ENCODE results near the gene POP4. TPM values are rescaled to one million over a fixed set of nuclear protein-coding genes. Genes with fewer than 3 reads are reported as not detected.

POP4 gene
- total and polyA plus RNA-seq, 10 of the 15 experiments (the other 5 are each of a cell fraction or from before 2014, with no cell fraction given) = 52.1 to 231 (median 118) TPM

GRCh38 chr19:29662604-29663404 is 56.7 kb downstream of the POP4 start:
- ChIA-PET RAD21 (ENCODE audit: unreplicated experiment) (interaction anchor here (1.0 kb wide), 1 partner anchor 54 kb away, joined by 3 read pairs; no protein-coding TSS in a partner anchor), SMC1A (ENCODE audit: uncharacterized antibody, unreplicated experiment) (interaction anchor here (1.0 to 2.0 kb wide), 3 partner anchors 11 to 54 kb away, joined by 3 to 4 read pairs (median 3); no protein-coding TSS in a partner anchor), CTCF (interaction anchor here (1.0 to 2.9 kb wide), 3 partner anchors 10 to 53 kb away, joined by 3 to 9 read pairs (median 8); no protein-coding TSS in a partner anchor), POLR2A (interaction anchor here (1.1 kb wide), 1 partner anchor 52 kb away, joined by 3 read pairs; no protein-coding TSS in a partner anchor)
- H3K9ac ChIP-seq (ENCODE audit: control insufficient read depth, insufficient read depth, low read length) = no peak overlapping the region
- no peaks in the 10 kb centered on the region for H4K20me1 ChIP-seq (ENCODE audit: control insufficient read depth, insufficient read depth)
- in situ Hi-C loops (cut with MboI) (loop anchor here (10.0 kb wide), 1 partner anchor 48 kb away; no protein-coding TSS in a partner anchor), intact Hi-C loops (cut with micrococcal nuclease; ENCODE audit: unreplicated experiment) (no loop called here)
- BruUV-seq (replicated peaks) = no TSS peak
- TF ChIP-seq ZNF207 (IDR thresholded peaks at IDR 0.05; ENCODE audit: borderline replicate concordance) = no peak
- TF ChIP-seq NFYA (IDR thresholded peaks at IDR 0.05; ENCODE audit: borderline replicate concordance, low read depth, low read length) = no peak
- no peak for TF ChIP-seq PAX8 (IDR thresholded peaks at IDR 0.05)
- TF ChIP-seq HDAC2 (IDR thresholded peaks at IDR 0.05) = no peak
- no peak for TF ChIP-seq RUNX3 (IDR thresholded peaks at IDR 0.05; ENCODE audit: low read length)
- no peak for TF ChIP-seq LARP7 (IDR thresholded peaks at IDR 0.05)
- no peak for TF ChIP-seq CBX5 (IDR thresholded peaks at IDR 0.05; ENCODE audit: low read depth)
- no peak for TF ChIP-seq FOS (IDR thresholded peaks at IDR 0.05; ENCODE audit: borderline replicate concordance, extremely low read depth, insufficient read length)
- TF ChIP-seq REST (IDR thresholded peaks at IDR 0.05; ENCODE audit: low read depth, low read length) = no peak
- no peaks in the 10 kb centered on the region; a peak in 1 of 4 replicates for H3K36me3 ChIP-seq (ENCODE audit: control insufficient read depth in 2 of 2, insufficient read depth in 2 of 2, low read length in 1 of 2)
- H3K4me2 ChIP-seq (ENCODE audit: control insufficient read depth, insufficient read depth) = no peak overlapping the region
- no peak overlapping the region for H3K27ac ChIP-seq (ENCODE audit: control insufficient read depth, insufficient read depth)
- H3K9me3 ChIP-seq (replicated peaks; ENCODE audit: control insufficient read depth, insufficient read depth, low read length) = no peaks in the 10 kb centered on the region
- WGBS (ENCODE audit: insufficient coverage, insufficient replicate concordance, low lambda C conversion rate, missing lambda C conversion rate) = 66% methylated on average over 17 of the region's 17 CpGs
- peaks cover 26% of the 10 kb centered on the region for H3K79me2 ChIP-seq (ENCODE audit: control insufficient read depth, insufficient read depth, low read length)
- DNase-seq (ENCODE audit: low read depth, low spot score) (no peak), ATAC-seq (no peak), FAIRE-seq (no peak)
- peaks cover 13% of the 10 kb centered on the region for H3K4me1 ChIP-seq (ENCODE audit: control insufficient read depth, insufficient read depth, low read length)
- H2AFZ ChIP-seq (ENCODE audit: control insufficient read depth, low read depth, low read length) = no peak overlapping the region
- no peaks in the 10 kb centered on the region for H3K27me3 ChIP-seq (replicated peaks in 1 of 2; ENCODE audit: control insufficient read depth in 2 of 2, insufficient read depth in 2 of 2, low read length in 1 of 2)
- no peak overlapping the region for H3K4me3 ChIP-seq
